GM10266 (cell line): ENCODE data around the gene CDC14A.

Source experiments
- DNase-seq: peaks from one replicate; pipeline ENCODE4 v3.0.0; 2012; ENCODE audit errors: extremely low spot score
- CTCF ChIP-seq: IDR thresholded peaks from 2 replicates; pipeline ENCODE4 v1.5.1; 2012; ENCODE audit warnings: mild to moderate bottlenecking, low read depth; ENCODE audit not compliant: control insufficient read depth, insufficient read depth; ENCODE audit errors: missing control alignments

CDC14A gene

GRCh38 chr1:100352267-100353070 is at the start of gene CDC14A:
CDC14A (plus strand) TSS chr1:100352506; CDS start chr1:100352955, 449 bp downstream.
- DNase-seq, result peak; percentile 91
- TF ChIP-seq CTCF, result no peak

GRCh38 chr1:100302739-100303138 is 49.6 kb upstream of the CDC14A start:
- no peak for TF ChIP-seq CTCF
- DNase-seq, result no peak

GRCh38 chr1:100304227-100304626 is 48.1 kb upstream of the CDC14A start:
- TF ChIP-seq CTCF, result no peak
- DNase-seq, result no peak

GRCh38 chr1:100304921-100305320 is 47.4 kb upstream of the CDC14A start:
- no peak for TF ChIP-seq CTCF

GRCh38 chr1:100305954-100306353 is 46.4 kb upstream of the CDC14A start:
- no peak for TF ChIP-seq CTCF

More at GRCh38 chr1:100304921-100305320, 47.4 kb upstream of the CDC14A start:
- DNase-seq, result no peak

GRCh38 chr1:100306735-100307313 is 45.5 kb upstream of the CDC14A start:
- no peak for DNase-seq
- no peak for TF ChIP-seq CTCF

More at GRCh38 chr1:100305954-100306353, 46.4 kb upstream of the CDC14A start:
- no peak for DNase-seq

- no peak for TF ChIP-seq CTCF
- no peak for DNase-seq
These were observed 43.5 kb upstream of the CDC14A start for GRCh38 chr1:100308777-100309176.
